HG02798 (cell line): ENCODE results near the gene EPAS1.
"Not testable (repeated sequence)": the region's sequence is repeated elsewhere in the genome, so short reads cannot be mapped to it uniquely, and the experiment has no call there.

Experiments
- ATAC-seq: cut with Tn5 transposase; IDR thresholded peaks from one replicate; pipeline ENCODE4 v1.9.1; 2021; ENCODE audit warnings: mild to moderate bottlenecking; ENCODE audit not compliant: unreplicated experiment, poor library complexity

Gene EPAS1

DNA sequence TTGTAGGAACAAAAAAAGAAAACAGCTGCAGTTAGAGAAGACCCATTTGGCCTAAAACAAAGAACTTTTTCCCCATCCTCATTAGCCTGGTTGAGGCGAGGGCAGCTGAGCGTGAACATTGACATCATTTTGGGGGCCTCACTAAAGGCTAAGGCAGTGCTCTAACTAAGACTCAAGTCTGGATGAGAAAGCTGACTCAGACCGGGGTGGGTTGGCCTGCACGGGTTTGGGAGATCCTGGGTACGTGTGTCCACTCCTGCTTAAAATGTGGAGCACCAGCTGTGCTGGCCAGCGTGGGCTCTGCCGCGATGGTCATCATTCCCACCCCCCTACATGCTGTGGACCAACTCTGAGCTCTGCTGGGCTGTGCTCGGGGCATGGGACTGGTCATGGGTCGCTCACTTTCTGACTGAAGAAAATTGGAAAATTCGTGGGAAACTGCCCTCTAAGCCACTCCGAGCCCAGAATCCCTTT is 96.2 kb downstream of the EPAS1 start:
- ATAC-seq, result no peak

DNA sequence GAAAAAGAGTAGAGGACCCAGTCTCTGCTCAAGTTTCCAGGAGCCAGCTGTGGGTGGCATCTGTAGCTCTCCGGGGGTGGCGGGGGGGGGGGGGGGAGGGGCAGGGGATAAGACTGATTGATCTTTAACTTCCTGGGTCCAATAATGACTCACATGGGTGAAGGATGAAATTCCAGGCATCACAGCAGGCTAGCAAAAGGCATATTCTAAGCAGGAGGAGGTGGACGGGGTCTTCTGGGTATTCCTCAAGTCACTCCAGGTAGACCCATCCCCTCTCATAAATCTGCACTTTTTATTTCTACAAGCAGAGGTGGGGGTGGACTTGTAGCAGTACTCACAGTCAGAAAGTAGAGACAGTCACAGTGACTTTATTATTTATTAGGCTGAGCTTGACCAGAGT is 96.7 kb downstream of the EPAS1 start:
- no peak for ATAC-seq

DNA sequence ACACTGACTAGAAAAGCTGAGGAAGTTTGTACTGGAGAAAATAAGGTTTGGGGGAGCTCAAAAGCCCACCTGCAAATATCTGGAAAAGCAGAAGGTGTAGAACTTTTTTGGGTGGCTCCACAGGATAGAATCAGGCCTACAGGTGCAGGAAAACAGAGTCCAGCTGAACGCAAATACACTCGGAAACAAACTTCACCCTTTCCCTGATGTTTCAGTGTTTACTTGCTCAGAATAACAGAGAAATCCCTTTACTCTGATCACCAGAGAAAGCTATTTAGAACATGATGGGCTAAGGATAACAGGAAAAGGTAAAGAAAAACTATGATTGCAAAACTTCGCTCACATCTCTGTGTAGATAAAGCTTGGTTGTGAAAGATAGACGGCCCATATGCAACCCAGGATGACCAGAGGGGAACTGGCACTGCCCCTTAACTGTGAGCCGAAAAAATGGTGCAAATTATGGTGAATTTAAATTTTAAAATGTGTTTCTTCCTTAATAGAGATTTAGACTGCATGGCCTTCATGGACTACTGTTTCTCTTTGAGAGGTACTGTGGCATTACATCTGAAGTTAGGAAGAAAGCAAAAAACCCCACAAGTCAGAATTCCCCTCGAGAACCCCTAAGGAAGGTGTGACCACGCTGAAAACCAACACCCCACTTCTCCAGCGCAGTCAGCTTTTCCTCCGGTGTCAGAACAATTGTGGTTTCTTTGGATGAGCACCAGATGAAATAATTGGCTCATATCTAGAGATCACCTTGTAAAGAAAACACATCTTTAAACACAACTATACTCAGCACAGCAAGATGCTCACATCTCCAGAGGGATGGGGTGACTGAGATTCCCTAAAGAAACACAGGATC is 97.7 kb downstream of the EPAS1 start:
- no peak for ATAC-seq

DNA sequence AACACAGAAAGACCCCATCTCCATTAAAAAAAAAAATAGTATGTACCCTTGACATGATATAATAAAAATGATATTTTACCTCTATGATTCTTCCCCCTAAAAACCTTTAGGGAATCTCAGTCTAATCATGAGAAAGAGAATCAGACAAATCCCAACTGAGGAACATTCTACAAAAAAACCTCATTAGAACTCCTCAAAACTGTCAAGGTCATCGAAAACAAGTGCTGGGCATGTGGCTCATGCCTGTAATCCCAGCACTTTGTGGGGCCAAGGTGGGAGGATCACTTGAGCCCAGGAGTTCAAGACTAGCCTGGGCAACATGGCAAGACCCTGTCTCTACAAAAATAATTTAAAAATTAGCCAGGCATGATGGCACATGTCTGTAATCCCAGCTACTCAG is 98.5 kb downstream of the EPAS1 start:
- ATAC-seq, result not testable (repeated sequence)

DNA sequence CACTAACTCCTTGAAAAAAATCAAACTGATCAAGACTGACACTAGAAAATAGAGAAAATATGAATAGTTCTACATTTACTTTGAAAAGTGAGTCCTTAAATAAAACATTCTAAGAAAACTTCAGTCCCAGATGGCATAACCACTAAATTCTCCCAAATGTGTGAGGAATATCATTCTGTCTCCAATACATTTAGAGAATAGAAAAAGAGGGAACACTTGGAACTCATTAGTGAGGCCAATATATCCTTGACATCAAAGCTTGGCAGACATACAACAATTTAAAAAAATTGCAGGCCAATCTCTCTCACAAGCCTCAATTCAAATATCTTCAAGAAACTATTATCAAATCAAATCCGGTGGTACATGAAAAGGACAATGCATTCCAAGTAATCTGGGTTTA is 102.8 kb downstream of the EPAS1 start:
- ATAC-seq, result no peak

DNA sequence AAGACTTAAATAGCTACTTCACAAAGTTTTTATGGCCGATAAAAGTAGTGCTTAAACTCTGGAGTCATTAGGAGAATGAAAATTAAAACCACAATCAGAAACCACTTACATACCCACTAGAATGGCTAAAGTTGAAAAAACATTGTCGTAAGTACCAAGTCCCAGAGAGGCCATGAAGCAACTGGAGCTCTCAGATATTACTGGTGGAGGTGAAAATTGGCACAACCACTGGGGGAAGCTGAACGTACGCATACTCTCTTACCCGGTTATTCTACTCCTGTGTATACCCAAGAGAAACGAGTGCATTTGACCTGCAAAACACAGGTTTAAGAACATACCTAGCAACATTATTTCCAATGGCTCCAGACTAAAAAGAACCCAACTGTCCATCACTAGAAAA is 105.7 kb downstream of the EPAS1 start:
- ATAC-seq, result no peak

DNA sequence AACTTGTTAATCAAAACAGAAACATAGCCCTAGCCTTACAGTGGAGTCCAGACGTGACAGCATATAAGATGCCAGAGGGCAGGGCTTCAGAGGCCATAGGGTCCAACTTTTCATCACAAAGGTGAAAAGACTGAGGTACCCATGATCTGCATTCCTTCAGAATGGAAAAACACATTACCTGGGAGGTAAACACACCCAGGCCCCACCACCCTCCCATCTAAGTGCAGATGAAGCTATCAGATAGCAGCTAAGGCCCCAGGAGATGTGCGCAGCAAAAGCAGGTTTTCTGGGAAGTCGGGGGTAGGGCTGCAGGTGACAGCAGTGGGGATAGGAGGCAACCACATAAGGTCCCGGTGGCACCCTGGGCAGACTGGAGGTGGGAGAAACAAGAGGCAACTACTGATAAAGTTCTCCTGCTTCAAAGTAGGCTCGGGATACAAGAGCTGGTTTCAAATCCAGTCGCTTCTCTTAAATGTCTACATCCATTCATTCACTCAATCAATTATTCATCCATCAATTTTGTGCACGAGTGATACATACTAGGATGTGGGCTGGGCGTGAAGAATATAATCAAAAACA is 107.1 kb downstream of the EPAS1 start:
- no peak for ATAC-seq

DNA sequence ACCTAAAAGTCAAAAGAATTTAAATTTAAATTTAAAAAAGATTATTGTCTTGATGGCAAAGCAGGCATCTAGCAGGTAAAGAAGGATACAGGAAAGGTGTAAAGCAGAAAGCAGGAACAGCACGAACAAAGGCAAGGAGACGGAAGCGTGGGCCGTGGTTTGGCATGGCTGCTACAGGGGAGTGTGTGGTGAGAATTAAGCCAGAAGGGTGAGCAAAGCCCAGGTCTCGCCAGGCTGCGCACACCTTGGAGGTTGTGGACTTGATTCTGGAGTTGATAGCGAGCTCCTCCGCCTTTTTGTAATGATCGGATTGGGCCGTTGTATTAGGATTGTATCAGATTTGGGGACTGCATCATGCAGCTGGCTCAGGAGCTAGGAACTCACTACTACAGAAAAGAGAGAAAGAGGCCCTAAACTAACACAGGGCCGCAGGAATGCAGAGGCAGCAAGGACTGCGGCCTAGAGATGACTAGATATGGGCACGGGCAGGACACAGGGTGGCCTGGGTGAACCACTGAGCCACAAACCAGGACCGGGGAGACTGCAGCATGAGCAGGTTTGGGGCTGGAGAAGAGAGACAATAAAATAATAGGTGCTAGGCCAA is 110.7 kb downstream of the EPAS1 start:
- ATAC-seq, result no peak

DNA sequence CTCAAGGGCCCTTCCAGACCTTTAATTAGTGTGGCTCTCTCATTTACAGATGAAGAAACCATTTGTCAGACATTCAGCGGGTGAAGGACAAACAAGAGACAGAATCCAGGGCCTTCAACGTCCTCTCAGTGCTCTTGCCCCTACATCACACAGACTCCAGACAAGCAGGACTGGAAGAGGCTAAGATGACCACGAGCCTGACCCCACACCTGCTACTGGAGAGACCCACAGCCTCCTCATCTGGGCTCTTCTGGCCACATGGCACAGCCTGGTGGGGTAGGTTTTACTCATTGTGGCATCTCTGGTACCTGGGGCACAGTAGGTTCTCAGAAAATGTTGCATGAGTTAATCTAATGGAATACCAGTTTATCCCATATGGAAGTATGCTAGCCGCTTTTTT is 112.5 kb downstream of the EPAS1 start:
- no peak for ATAC-seq

DNA sequence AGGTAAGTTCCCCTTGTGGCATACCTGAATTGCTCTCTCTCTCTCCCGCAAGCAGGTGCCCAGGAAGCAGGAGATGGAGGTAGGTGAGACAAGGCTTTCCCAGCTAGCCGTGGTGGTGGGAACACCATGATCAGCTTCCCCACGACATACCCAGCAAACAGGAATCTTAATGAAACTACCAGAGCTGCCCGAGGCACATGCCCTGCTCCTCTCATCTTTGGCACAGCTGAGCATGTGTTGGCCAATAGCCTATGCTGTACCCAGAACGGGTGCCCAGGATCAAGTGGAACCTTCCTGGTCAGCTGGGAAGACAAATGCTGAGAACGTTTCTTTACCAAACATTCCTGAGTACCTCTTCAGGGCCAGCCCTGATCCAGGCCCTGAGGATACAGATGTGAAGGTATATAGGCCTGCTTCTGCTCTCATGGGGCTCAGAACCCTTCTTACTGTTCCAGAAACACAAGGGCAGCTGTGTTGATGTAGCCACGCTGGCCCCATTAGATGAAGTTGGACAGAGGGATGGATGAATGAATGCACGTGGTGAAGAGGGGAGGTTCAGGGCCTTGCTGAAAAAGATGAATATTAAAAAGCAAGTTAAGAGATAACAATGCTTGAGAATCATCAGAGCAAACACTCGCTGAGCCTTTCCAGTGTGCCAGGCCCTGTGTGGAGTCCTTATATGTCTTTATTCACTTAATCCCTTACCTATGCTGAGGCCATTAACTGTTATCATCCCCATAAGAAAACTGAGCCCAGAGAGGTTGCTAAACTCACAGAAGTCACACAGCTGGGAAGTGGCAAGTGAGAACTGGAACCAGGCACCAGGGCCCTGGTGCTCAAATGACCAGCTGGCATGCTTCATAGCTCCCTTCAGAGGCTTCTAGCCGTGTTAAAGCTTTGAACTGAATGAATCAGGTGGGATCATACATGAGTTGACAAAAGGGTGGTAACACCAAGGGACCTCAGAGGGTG is 113.4 kb downstream of the EPAS1 start:
- ATAC-seq, result no peak

DNA sequence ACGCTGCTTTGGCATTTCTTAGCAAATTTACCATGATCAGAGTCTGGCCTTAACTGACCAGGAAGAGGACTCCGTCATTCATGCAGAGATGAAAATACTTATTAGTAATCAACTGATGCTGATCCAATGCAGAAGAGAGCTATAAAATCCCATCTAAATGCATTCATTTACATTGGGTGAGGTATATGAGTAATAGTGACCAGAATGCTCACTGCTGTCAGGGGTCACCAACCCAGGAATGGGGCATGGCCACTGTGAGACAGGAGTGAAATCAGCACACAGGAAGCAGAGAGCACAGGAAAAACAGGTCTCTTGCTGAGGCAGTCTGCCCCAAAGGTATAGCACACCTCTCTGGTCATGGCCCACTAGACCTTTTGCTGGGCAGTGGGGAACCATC is 114.0 kb downstream of the EPAS1 start:
- ATAC-seq, result no peak

DNA sequence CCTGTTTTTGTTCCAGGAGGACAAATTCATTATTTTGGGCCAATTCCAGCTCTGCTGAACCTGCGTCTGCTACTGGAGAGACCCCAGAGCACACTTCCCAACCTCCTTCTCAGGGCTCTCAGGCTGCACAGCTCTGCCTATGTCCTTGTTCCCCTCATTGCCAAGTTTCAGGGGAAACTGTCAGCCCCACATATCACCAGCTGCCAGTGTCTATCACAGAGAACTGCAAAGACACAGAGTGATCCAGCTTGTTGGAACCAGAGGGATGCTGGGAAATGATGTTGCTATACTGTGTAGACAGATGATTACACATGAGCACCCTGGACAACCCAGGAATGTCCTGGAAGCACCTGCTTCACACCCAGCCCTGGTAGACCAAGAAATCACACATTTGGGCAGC is 114.8 kb downstream of the EPAS1 start:
- no peak for ATAC-seq

DNA sequence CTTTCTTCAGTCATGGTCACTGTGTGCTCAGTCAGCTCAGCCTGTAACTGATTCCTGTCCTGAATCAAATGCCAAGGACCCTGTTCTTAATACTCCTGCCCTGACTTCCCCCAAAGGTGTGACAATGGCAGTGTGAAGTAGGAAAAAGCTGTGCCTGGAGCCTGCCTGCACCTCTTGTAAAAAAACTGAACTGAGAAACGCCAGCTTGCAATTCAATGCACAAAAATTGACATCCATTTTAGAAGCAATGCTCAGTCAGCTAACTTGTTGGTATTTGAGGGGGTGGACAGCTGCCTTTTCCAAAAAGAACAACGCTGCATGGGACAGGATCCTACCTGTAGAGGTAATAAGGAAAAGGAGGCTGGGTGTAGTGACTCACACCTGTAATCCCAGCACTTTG is 115.9 kb downstream of the EPAS1 start:
- ATAC-seq, result no peak

DNA sequence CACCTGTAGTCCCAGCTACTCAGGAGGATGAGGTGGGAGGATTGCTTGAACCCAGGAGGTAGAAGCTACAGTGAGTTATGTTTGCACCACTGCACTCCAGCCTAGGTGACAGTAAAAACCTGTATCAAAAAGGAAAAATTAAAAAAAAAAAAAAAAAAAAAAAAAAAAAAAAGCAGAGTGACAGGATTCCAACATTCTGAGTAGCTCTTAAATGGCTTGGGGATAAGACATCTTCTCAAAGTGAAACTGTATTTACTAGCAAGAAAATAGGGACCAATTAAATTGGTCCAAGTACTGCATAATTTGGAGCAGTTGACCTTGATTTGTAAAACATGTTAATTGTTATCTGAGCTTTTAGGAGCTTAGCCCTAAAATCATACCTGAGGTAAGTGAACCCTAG is 116.4 kb downstream of the EPAS1 start:
- no peak for ATAC-seq

DNA sequence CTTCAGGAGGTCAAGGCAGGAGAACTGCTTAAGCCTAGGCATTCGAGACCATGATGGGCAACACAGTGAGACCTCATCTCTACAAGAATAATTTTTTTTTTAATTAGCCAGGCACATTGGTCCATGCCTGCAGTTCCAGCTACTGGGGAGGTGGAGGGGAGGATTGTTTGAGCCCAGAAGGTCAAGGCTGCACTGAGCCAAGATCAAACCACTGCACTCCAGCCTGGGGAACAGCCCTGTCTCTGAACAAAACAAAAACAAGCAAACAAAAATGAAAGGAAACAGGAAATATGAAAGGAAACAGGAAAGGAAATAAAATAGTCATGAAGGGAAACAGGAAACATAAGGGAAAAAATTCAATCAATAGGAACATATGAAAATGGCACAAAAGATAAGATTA is 117.5 kb downstream of the EPAS1 start:
- ATAC-seq, result no peak

DNA sequence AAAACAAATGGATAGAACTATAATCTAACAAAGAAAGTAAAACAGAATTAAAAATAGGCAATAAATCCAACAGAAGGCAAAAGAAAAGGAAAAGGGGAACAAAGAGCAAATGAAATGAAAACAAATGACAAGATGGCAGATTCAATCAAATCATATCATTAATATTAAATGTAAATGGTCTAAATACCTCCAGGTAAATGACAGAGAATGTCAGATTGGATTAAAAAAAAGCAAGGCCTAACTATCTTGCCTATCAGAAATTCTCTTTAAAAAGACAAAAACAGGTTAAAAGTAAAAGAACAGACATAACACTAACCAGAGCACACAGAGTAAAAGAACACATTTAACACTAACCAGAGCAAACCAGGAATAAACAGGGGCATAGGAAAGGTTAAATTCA is 119.1 kb downstream of the EPAS1 start:
- no peak for ATAC-seq

DNA sequence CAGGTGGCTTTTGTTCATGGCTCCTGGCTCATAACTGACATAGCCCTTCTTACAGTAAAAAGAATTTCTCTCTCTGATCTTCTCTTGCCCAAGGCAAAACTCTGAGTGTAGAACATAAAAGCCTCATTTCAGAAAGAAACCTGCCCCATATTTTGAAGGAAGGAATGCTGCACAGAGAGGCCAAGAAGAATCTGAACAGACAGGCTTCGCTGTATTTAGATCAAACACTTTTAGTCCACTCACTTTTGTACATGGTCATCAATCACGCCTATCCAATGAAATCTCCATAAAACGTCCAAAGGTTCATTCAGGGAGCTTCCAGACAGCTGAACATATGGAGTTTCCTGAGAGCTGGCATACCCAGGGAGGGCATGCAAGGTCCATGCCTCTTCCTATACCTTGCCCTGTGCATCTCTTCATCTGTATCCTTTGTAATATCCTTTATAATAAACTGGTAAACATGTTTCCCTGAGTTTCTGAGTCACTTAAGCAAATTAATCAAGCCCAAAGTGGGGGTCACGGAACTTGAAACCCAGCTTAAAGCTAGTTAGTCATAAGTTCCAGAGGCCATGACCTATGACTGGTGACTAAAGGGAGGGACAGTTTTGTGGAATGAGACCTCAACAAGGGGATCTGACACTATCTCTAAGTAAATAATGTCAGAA is 119.7 kb downstream of the EPAS1 start:
- ATAC-seq, result no peak

DNA sequence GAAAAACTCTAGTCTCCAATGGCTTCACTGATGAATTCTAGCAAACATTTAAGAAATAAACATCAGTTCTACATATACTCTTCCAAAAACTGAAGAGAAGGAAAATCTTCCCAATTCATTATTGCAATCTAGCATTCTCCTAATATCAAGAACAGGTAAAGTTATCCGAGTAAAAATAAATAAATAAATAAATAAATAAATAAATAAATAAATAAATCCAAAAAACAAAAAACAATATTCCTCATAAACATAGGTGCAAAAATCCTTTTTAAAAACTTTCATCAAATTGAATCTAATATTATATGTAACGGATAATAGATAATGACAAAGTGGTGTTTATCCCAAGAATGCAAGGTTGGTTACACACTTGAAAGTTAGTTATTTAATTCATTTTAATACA is 123.7 kb downstream of the EPAS1 start:
- ATAC-seq, result no peak

DNA sequence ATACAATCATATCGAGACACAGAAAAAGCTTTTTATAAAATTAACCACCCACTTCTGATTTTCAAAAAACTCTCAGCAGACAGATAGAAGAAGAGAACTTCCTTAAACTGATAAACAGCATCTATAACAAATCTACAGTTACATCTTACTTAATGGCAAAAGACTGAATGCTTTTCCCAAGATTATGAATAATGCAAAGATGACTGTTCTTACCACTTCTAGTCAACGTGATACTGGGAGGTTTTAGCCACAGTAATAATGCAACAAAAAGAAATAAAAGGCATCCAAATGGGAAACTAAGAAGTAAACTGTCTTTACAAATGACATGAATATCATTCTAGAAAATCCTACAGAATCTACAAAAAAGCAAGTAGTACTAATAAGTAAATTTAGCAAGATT is 124.2 kb downstream of the EPAS1 start:
- ATAC-seq, result no peak
